Osteoblast (primary cell): ENCODE data around the gene TOR1A. TPM values are rescaled to one million over a fixed set of nuclear protein-coding genes. Genes with fewer than 3 reads are reported as not detected.

Source experiments
- small RNA-seq: library from RNA; depleted of rRNA; stranded (forward); fragments of <200 nt; gene quantifications from one replicate; pipeline ENCODE3, GENCODE V24; 2012
- total RNA-seq: library from RNA; depleted of rRNA; stranded (reverse); fragments of >200 nt; gene quantifications from 2 replicates; pipeline ENCODE4 v1.2.3, GENCODE V29; 2012

TOR1A gene
- total RNA-seq, 1 donor, result 52.1 TPM

Small RNA genes lying within 50 kb of the gene (small RNA-seq; reads per million reads assigned to genes)
- gene MIR6855, result 1.0 reads per million, percentile 30 among the genes with 10 or more reads in this experiment

Other genes with a start within 250 kb of the TOR1A start
- under 0.01 and 0.36 TPM in 2 replicates for gene C9orf50, start 203.0 kb downstream of the TOR1A start, total RNA-seq
- gene NTMT1, start 198.0 kb downstream of the TOR1A start, total RNA-seq, result 26.4 and 28.6 TPM in 2 replicates
- 21.0 and 23.9 TPM in 2 replicates for gene ASB6, start 182.0 kb downstream of the TOR1A start, total RNA-seq
- gene PRRX2, start 158.5 kb downstream of the TOR1A start, total RNA-seq, result 27.5 and 34.8 TPM in 2 replicates
- 70.9 and 115 TPM in 2 replicates for gene PTGES, start 71.1 kb downstream of the TOR1A start, total RNA-seq
- 27.5 and 31.5 TPM in 2 replicates for gene TOR1B, start 21.0 kb downstream of the TOR1A start, total RNA-seq
- 30.8 and 41.0 TPM in 2 replicates for gene C9orf78, start 11.1 kb upstream of the TOR1A start, total RNA-seq
- gene USP20, start 11.3 kb upstream of the TOR1A start, total RNA-seq, result 9.1 and 10.5 TPM in 2 replicates
- 31.8 and 35.9 TPM in 2 replicates for gene FNBP1, start 219.1 kb upstream of the TOR1A start, total RNA-seq
- gene GPR107, start 229.8 kb upstream of the TOR1A start, total RNA-seq, result 25.3 and 30.1 TPM in 2 replicates